GM12801 (cell line): Measurements from ENCODE around the gene CD40LG.

ENCODE experiments used
- CTCF ChIP-seq: IDR thresholded peaks from one replicate; pipeline ENCODE4 v1.5.1; 2011; ENCODE audit warnings: control low read depth; ENCODE audit not compliant: insufficient read length; ENCODE audit errors: extremely low read depth

CD40LG gene

DNA sequence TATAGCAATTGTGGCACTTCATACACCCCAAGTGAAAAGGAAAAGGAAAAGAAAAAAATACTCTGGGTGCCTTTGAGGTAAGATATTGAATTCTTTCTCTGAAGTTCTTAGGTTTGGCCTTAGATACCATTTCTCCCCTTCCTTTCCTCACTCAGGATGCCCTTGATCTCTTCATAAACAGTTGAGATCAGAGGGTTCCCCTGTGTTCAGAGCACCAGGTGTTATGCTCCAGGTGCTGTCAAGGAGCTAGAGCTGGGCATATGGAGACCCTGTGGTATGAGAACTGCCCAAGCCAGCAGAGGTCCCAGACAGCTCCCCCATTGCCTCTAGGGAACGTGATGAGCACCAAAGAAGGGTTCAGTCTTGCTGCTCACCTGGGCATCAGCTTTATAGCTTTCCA is 17.1 kb upstream of the CD40LG start:
- no peak for TF ChIP-seq CTCF

GRCh38 chrX:136635235-136635634 is 12.7 kb upstream of the CD40LG start:
- TF ChIP-seq CTCF, result no peak

- no peak for TF ChIP-seq CTCF
These were observed 11.8 kb upstream of the CD40LG start for GRCh38 chrX:136636121-136636520.

DNA sequence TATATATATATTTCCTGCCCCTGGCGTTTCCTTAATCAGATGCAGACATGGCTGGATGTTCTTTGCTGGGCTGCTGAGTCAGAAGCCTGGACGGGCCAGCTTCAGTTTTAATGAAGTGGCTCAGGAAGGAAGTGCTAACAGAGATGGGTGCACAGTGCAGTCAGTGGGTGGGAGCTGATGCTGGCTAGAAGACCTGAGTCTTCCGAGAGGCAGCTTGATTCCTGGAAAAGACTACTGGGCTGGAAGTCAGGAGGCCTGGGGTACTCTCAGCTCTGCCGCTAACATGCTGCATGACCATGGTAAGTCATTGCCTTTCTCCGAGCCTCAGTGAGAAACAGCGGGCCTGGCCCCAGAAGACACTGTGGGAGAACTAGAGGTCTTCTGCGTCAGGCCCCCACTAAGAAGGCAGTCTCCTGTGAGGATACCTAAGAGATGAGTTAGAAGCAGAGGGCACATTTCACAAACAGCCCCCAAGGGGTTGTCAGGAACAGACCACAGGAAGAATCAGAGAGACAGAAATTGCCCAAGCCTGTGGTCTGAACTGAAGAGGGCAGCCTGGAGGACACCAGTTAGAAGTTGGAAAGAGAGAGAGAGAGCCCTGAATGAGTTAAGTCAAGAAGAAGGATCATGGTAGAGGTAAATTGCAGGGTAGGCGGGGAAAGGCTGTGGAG is 8.3 kb upstream of the CD40LG start:
- no peak for TF ChIP-seq CTCF

- no peak for TF ChIP-seq CTCF
These were observed 4.7 kb upstream of the CD40LG start for GRCh38 chrX:136643243-136643642.

GRCh38 chrX:136646602-136647239 is 1.2 kb upstream of the CD40LG start:
- no peak for TF ChIP-seq CTCF

- TF ChIP-seq CTCF, result no peak
These were observed 2.9 kb downstream of the CD40LG start for GRCh38 chrX:136650811-136651210.
